AG09309 (cell line): ENCODE measurements around the gene ITPR2.

Experiments used
- DNase-seq: peaks from one replicate; pipeline ENCODE4 v3.0.0-alpha.2; 2010; ENCODE audit warnings: low read depth
- H3K4me3 ChIP-seq: 2 replicates; pipeline ENCODE4 v1.5.1; 2011; ENCODE audit warnings: mild to moderate bottlenecking, low read depth, low read length, moderate library complexity; ENCODE audit not compliant: control insufficient read depth
- TF ChIP-seq, protein P1 (sequence below): IDR thresholded peaks from 2 replicates; pipeline ENCODE4 v1.5.1; 2011; ENCODE audit warnings: mild to moderate bottlenecking, low read depth, low read length, inconsistent platforms; ENCODE audit not compliant: insufficient read depth, control insufficient read depth; ENCODE audit errors: missing control alignments

The ITPR2 gene

DNA sequence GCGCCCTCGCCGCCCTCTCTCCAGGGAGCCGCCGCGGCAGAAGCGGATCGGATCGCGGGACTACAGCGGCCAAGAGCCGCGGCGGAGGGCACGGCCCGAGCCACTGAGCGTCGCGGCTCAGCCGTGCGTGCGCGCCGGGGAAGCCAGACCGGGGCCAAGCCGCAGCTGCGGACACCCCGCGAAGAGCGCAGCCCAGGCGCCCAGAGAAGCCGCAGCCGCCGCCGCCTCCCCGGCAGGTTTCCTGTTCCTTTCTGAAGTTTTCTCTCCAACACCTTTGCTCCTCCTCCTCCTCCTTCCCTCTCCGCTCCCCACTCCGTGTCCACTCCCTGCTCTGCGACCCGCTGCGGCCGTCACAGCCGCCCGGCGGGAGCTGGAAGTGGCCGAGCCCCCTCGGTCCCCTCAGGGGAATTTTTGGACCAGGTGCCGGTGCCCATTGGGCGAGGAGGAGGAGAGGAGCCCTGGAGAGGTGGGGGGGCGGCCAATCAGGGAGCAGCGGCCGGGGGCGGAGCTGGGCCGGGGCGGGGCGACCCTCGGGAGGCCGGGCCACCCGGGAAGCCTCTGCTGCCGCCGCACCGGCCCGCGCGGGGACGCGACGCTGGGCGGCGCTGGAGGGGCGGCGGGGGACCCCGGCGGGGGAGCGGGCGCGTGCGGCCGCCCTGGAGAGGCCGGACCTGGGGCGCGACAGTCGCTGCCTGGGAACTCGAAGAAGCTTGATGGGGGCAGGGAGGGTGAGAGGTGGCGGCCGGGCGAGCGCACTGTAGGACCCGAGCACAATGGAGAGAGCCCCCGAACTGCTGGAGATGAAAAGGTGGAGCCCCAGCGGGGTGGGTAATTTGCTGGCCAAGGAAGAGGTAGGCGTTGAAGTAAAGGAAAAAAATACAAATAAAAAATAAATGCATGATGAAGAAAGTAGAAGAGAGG, at the start of gene ITPR2:
ITPR2 (minus strand) TSS at position 373 of the 921 bp plus-strand sequence. CDS start 413 bp downstream, outside the sequence.
- peak within 1 kb of the TSS; percentile 97 for H3K4me3 ChIP-seq
- DNase-seq = no peak
- TF ChIP-seq, protein P1, sequence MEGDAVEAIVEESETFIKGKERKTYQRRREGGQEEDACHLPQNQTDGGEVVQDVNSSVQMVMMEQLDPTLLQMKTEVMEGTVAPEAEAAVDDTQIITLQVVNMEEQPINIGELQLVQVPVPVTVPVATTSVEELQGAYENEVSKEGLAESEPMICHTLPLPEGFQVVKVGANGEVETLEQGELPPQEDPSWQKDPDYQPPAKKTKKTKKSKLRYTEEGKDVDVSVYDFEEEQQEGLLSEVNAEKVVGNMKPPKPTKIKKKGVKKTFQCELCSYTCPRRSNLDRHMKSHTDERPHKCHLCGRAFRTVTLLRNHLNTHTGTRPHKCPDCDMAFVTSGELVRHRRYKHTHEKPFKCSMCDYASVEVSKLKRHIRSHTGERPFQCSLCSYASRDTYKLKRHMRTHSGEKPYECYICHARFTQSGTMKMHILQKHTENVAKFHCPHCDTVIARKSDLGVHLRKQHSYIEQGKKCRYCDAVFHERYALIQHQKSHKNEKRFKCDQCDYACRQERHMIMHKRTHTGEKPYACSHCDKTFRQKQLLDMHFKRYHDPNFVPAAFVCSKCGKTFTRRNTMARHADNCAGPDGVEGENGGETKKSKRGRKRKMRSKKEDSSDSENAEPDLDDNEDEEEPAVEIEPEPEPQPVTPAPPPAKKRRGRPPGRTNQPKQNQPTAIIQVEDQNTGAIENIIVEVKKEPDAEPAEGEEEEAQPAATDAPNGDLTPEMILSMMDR = no peak

GRCh38 chr12:26880625-26881024, 47.6 kb upstream of the ITPR2 start:
- DNase-seq = no peak
- TF ChIP-seq, protein P1 = no peak
- no peak overlapping the region for H3K4me3 ChIP-seq

DNA sequence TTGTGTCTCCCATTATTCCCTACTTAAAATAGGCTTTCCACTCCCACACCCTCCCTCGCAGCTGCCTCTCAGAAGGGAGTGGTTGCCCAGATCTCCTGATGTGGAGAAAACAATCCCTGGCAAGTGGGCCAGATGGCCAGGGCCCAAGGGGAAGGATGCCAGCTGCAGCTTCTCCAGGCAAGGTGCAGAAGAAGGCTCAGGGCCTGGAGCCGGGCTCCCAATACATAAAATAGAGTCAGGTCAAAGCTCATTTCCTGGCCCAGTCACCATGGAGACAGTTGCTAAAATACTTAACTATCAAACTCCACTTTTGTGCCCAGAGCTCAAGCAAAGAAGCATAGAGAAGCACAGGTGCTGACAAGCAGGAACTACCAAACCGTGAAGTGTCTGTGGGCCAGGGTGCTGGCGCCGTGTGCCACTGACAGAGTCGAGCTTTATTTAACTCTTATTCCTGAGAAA, 45.7 kb upstream of the ITPR2 start:
- H3K4me3 ChIP-seq = no peak overlapping the region
- TF ChIP-seq, protein P1 = no peak

DNA sequence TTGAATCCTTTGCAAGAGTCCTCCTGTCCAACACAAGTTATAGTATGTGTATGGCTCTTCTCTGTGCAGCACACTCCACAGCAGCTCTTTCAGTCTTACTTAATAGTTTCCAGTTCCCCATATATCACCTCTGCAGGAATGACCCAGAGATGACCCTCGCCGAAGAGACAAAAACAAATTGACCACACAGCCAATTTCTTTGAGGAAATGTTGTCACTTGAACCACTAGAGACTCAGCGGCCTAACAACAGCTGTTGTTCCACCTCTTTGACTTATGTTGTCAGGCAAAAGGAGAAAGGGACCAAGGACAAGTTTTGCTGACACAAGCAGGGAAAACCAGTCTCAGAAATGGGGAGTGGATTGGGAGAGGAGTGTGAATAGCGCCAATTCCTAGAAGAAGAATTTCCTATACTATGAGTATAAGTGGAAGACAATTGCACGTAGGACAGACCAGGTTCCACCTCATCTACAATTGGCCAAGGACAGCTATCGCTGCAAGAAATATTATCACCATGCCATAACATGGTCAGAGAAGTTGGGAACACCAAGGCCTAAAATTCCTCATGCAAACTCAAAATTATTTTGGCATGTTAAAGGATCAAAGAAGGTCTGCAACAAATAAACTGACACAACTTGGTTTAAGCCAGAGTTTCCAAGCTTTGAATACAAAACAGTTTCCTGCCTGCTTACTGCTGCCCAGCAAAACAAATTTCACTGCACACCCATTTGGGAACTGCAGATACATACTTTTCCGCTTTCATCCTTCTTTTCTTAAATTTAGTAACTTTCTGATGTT, 41.7 kb upstream of the ITPR2 start:
- TF ChIP-seq, protein P1 = no peak
- no peak for DNase-seq

More for the DNA sequence above, 45.7 kb upstream of the ITPR2 start:
- no peak for DNase-seq

DNA sequence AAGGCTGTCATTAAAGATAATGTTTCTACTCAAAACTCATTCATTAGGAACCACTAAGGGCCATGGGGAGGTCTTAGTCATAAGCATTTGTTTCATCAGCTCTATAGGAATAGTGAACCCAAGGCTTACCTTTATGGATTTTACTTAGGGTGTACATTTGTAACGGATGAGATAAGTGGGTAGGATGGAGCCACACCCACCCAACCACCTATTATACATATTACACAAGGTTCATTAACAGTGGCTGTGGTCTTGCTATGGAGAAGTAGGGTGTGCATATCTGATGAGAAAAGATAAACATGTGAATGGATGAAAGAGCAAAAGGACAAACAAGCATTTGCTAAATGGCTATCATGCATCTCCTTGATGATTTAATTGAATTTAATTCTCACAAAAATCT, 39.6 kb upstream of the ITPR2 start:
- TF ChIP-seq, protein P1 = no peak
- no peak for DNase-seq
- no peak overlapping the region for H3K4me3 ChIP-seq

More for the DNA sequence above, 41.7 kb upstream of the ITPR2 start:
- H3K4me3 ChIP-seq = no peak overlapping the region

- no peak overlapping the region for H3K4me3 ChIP-seq
- TF ChIP-seq, protein P1 = no peak
- DNase-seq = no peak
These were observed 39.0 kb upstream of the ITPR2 start for GRCh38 chr12:26871985-26872384.
